ENCODE data around the gene IFT172.

The IFT172 gene

DNA sequence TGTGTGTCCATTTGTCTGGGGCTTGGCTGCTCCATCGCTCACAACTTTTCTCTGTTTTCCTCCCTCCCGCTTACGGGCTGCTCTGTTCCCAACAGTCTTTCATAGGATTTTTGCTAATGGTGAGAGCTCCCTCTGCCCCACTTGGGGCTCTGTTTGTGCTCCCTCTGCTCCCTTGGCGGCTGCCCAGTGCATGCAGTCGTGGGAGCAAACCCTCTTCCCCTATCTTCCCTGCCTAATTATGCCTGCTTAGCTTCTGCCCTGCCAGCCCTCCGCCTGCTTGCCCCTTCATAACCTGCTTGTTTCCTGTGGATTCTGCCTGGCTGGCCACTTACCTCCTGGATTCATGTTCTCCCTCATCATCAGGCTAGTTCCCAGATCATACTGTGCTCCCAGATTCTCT, 53.9 kb downstream of the IFT172 start:
- no peak overlapping the region for H3K4me2 ChIP-seq (ENCODE audit: low read depth, low read length, poor library complexity, severe bottlenecking)
- peaks cover 31% of the 10 kb centered on the region for H4K20me1 ChIP-seq (ENCODE audit: insufficient read depth, low read length, poor library complexity, severe bottlenecking)
- H3K27me3 ChIP-seq (ENCODE audit: insufficient read depth, low read length, poor library complexity, severe bottlenecking): no peaks in the 10 kb centered on the region
- H3K4me3 ChIP-seq (ENCODE audit: low read length, poor library complexity, severe bottlenecking): no peak overlapping the region
- peaks cover 13% of the 10 kb centered on the region for H3K4me1 ChIP-seq (ENCODE audit: insufficient read depth, low read length, poor library complexity, severe bottlenecking)
- no peaks in the 10 kb centered on the region for H3K9me2 ChIP-seq (replicated peaks; ENCODE audit: low read depth, low read length)
- H2AFZ ChIP-seq (ENCODE audit: low read length): no peak overlapping the region
- no peaks in the 10 kb centered on the region for H3K9me3 ChIP-seq (ENCODE audit: insufficient read depth, low read depth, low read length)
- peaks cover 70% of the 10 kb centered on the region for H3K36me3 ChIP-seq (ENCODE audit: insufficient read depth, low read length)
- TF ChIP-seq, protein P1, sequence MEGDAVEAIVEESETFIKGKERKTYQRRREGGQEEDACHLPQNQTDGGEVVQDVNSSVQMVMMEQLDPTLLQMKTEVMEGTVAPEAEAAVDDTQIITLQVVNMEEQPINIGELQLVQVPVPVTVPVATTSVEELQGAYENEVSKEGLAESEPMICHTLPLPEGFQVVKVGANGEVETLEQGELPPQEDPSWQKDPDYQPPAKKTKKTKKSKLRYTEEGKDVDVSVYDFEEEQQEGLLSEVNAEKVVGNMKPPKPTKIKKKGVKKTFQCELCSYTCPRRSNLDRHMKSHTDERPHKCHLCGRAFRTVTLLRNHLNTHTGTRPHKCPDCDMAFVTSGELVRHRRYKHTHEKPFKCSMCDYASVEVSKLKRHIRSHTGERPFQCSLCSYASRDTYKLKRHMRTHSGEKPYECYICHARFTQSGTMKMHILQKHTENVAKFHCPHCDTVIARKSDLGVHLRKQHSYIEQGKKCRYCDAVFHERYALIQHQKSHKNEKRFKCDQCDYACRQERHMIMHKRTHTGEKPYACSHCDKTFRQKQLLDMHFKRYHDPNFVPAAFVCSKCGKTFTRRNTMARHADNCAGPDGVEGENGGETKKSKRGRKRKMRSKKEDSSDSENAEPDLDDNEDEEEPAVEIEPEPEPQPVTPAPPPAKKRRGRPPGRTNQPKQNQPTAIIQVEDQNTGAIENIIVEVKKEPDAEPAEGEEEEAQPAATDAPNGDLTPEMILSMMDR (conservative IDR thresholded peaks at IDR 0.05; ENCODE audit: low read length): no peak
- TF ChIP-seq EZH2phosphoT487 (IDR thresholded peaks at IDR 0.05; ENCODE audit: borderline replicate concordance): no peak
- no peak overlapping the region for H3K9ac ChIP-seq (ENCODE audit: low read depth, low read length, poor library complexity, severe bottlenecking)
- no peaks in the 10 kb centered on the region for H3F3A ChIP-seq (ENCODE audit: low read depth)
- H3K79me2 ChIP-seq (ENCODE audit: insufficient read depth, low read length): peaks cover 30% of the 10 kb centered on the region

DNA sequence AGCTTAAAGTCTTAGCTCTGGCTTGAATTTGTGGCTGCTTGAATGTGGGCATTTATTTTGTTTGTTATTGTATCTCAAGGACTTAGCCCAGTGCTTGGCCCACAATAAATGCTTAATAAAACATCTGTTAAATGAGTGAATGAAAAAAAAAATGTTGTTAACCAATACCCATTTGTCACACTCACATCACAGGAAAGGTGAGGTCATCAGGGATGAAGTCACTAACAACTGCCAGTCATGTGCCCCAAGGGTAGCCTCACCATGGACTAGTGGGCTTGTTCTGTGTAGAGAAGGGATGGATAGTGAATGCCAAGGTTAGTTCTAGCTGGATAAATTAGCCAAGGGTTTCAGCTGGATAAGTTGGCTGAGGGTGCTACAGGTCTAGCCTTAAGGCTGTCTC, 58.1 kb downstream of the IFT172 start:
- H3K9ac ChIP-seq (ENCODE audit: low read depth, low read length, poor library complexity, severe bottlenecking): peak overlapping the region; percentile 85
- peak overlapping the region; percentile 100 for H3K4me2 ChIP-seq (ENCODE audit: low read depth, low read length, poor library complexity, severe bottlenecking)
- no peak overlapping the region for H2AFZ ChIP-seq (ENCODE audit: low read length)
- peaks cover 32% of the 10 kb centered on the region for H3K4me1 ChIP-seq (ENCODE audit: insufficient read depth, low read length, poor library complexity, severe bottlenecking)
- no peaks in the 10 kb centered on the region for H3K27me3 ChIP-seq (ENCODE audit: insufficient read depth, low read length, poor library complexity, severe bottlenecking)
- H3K9me2 ChIP-seq (replicated peaks; ENCODE audit: low read depth, low read length): no peaks in the 10 kb centered on the region
- peaks cover 35% of the 10 kb centered on the region for H3K36me3 ChIP-seq (ENCODE audit: insufficient read depth, low read length)
- H3F3A ChIP-seq (ENCODE audit: low read depth): no peaks in the 10 kb centered on the region
- H3K9me3 ChIP-seq (ENCODE audit: insufficient read depth, low read depth, low read length): no peaks in the 10 kb centered on the region
- TF ChIP-seq, protein P1 (conservative IDR thresholded peaks at IDR 0.05; ENCODE audit: low read length): no peak
- no peak for TF ChIP-seq EZH2phosphoT487 (IDR thresholded peaks at IDR 0.05; ENCODE audit: borderline replicate concordance)
- peak overlapping the region; percentile 92 for H3K4me3 ChIP-seq (ENCODE audit: low read length, poor library complexity, severe bottlenecking)
- H4K20me1 ChIP-seq (ENCODE audit: insufficient read depth, low read length, poor library complexity, severe bottlenecking): peaks cover 46% of the 10 kb centered on the region
- peaks cover 46% of the 10 kb centered on the region for H3K79me2 ChIP-seq (ENCODE audit: insufficient read depth, low read length)

- no peaks in the 10 kb centered on the region for H3K9me3 ChIP-seq (ENCODE audit: insufficient read depth, low read depth, low read length)
- no peaks in the 10 kb centered on the region for H3F3A ChIP-seq (ENCODE audit: low read depth)
- H4K20me1 ChIP-seq (ENCODE audit: insufficient read depth, low read length, poor library complexity, severe bottlenecking): peaks cover 42% of the 10 kb centered on the region
- H3K9me2 ChIP-seq (replicated peaks; ENCODE audit: low read depth, low read length): no peaks in the 10 kb centered on the region
- H2AFZ ChIP-seq (ENCODE audit: low read length): peak overlapping the region; percentile 96; the same call in 1 of the 2 replicates
- H3K36me3 ChIP-seq (ENCODE audit: insufficient read depth, low read length): peaks cover 12% of the 10 kb centered on the region; the same call in 1 of the 2 replicates
- TF ChIP-seq, protein P1 (conservative IDR thresholded peaks at IDR 0.05; ENCODE audit: low read length): no peak
- TF ChIP-seq EZH2phosphoT487 (IDR thresholded peaks at IDR 0.05; ENCODE audit: borderline replicate concordance): no peak
- H3K79me2 ChIP-seq (ENCODE audit: insufficient read depth, low read length): peaks cover 44% of the 10 kb centered on the region
- peak overlapping the region; percentile 100 for H3K4me2 ChIP-seq (ENCODE audit: low read depth, low read length, poor library complexity, severe bottlenecking)
- peak overlapping the region; percentile 92 for H3K4me3 ChIP-seq (ENCODE audit: low read length, poor library complexity, severe bottlenecking)
- H3K9ac ChIP-seq (ENCODE audit: low read depth, low read length, poor library complexity, severe bottlenecking): peak overlapping the region; percentile 85
- H3K4me1 ChIP-seq (ENCODE audit: insufficient read depth, low read length, poor library complexity, severe bottlenecking): peaks cover 32% of the 10 kb centered on the region
- H3K27me3 ChIP-seq (ENCODE audit: insufficient read depth, low read length, poor library complexity, severe bottlenecking): no peaks in the 10 kb centered on the region
Observed at GRCh38 chr2:27428978-27429541, 60.5 kb downstream of the IFT172 start.

All from Loucy (cell line).